Lower lobe of right lung (tissue), 2 donors: Measurements from ENCODE around the gene TPMT. TPM values are rescaled to one million over a fixed set of nuclear protein-coding genes. Genes with fewer than 3 reads are reported as not detected.
"Not testable (repeated sequence)": the region's sequence is repeated elsewhere in the genome, so short reads cannot be mapped to it uniquely, and the experiment has no call there.

Experiments
- ATAC-seq, 2 donors: fragments of 200-7000 bp; cut with Tn5 transposase; one replicate each; pipeline ENCODE4 v1.9.1; 2020 to 2022; ENCODE audit warnings: mild to moderate bottlenecking in 2 of 2, moderate library complexity in 2 of 2
- DNase-seq: peaks from one replicate; pipeline ENCODE4 v3.0.0-alpha.2; 2020
- H3K27ac ChIP-seq: fragments of 200-600 bp; one replicate; pipeline ENCODE4 v1.8.0; 2022
- H3K27me3 ChIP-seq: fragments of 200-600 bp; one replicate; pipeline ENCODE4 v1.8.0; 2022; ENCODE audit warnings: low read depth
- H3K36me3 ChIP-seq: fragments of 200-600 bp; one replicate; pipeline ENCODE4 v1.8.0; 2022; ENCODE audit warnings: mild to moderate bottlenecking
- H3K4me1 ChIP-seq: fragments of 200-600 bp; one replicate; pipeline ENCODE4 v1.8.0; 2022
- H3K4me3 ChIP-seq: fragments of 200-600 bp; one replicate; pipeline ENCODE4 v1.8.0; 2022; ENCODE audit warnings: mild to moderate bottlenecking
- H3K9me3 ChIP-seq: fragments of 200-600 bp; one replicate; pipeline ENCODE4 v1.8.0; 2022
- intact Hi-C: fragments of 100-400 bp; cut with DNase I; formaldehyde crosslinking; loops from one replicate; pipeline ENCODE4 v1.11.0; 2022
- total RNA-seq: library from RNA; stranded (reverse); fragmentation: NEBNext Ultra II Directional; extraction: Animal tissue kit (Norgen Biotek cat#: 25700); gene quantifications from one replicate; pipeline ENCODE4 v1.2.1, GENCODE V29; 2021
- TF ChIP-seq, protein P1 (sequence below): fragments of 200-600 bp; IDR thresholded peaks from one replicate; pipeline ENCODE4 v1.8.0; 2022; ENCODE audit warnings: antibody characterized with exemption, mild to moderate bottlenecking
- donor health status: DM: no; HTN: yes; CAD: no; lungs with severe emphysema.

The TPMT gene
- total RNA-seq, 1 donor from 2014 or later, result 14.0 TPM

- Histone ChIP-seq H3K9me3 (no peaks in the 10 kb centered on the region), H3K27ac (peak overlapping the region; percentile 15), H3K36me3 (peaks cover 6% of the 10 kb centered on the region), H3K4me1 (no peaks in the 10 kb centered on the region), H3K27me3 (no peaks in the 10 kb centered on the region), H3K4me3 (no peak overlapping the region)
- ATAC-seq (peak; percentile 66 to 74), DNase-seq (peak; percentile 57)
- intact Hi-C loops, result no loop called here
- TF ChIP-seq, protein P1, sequence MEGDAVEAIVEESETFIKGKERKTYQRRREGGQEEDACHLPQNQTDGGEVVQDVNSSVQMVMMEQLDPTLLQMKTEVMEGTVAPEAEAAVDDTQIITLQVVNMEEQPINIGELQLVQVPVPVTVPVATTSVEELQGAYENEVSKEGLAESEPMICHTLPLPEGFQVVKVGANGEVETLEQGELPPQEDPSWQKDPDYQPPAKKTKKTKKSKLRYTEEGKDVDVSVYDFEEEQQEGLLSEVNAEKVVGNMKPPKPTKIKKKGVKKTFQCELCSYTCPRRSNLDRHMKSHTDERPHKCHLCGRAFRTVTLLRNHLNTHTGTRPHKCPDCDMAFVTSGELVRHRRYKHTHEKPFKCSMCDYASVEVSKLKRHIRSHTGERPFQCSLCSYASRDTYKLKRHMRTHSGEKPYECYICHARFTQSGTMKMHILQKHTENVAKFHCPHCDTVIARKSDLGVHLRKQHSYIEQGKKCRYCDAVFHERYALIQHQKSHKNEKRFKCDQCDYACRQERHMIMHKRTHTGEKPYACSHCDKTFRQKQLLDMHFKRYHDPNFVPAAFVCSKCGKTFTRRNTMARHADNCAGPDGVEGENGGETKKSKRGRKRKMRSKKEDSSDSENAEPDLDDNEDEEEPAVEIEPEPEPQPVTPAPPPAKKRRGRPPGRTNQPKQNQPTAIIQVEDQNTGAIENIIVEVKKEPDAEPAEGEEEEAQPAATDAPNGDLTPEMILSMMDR, result no peak
Measured at GRCh38 chr6:18179770-18180356, 25.0 kb upstream of the TPMT start.

GRCh38 chr6:18178960-18179615 is 24.2 kb upstream of the TPMT start:
- Histone ChIP-seq H3K36me3 (peaks cover 6% of the 10 kb centered on the region), H3K9me3 (no peaks in the 10 kb centered on the region), H3K27ac (peak overlapping the region; percentile 15), H3K27me3 (no peaks in the 10 kb centered on the region), H3K4me1 (no peaks in the 10 kb centered on the region), H3K4me3 (no peak overlapping the region)
- ATAC-seq (no peak), DNase-seq (no peak)
- intact Hi-C loops, result no loop called here
- TF ChIP-seq, protein P1, result no peak

DNA sequence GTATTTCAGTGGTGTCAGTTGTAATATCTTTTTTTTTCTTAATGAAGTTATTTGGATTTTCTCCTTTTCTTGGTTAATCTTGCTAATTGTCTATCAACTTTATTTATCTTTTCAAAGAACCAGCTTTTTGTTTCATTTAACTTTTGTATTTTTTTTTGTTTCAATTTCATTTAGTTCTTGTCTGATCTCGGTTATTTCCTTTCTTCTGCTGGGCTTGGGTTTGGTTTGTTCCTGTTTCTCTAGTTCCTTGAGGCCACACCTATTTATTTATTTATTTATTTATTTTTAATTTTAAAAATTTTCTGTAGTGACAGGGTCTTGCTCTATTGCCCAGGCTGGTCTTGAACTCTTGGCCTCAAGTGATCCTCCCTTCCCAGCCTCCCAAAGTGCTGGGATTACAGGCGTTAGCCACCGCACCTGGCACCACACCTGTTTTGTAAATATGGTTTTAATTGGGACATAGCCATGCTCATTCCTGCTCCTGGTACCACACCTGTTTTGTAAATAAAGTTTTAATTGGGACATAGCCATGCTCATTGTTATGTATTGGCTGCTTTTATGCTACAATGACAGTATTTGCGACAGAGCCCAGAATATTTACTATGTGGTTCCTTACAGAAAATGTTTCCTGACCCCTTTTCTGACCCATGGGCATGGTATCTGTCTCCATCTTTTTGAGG is 22.5 kb upstream of the TPMT start:
- peaks cover 10% of the 10 kb centered on the region for H3K36me3 ChIP-seq
- H3K9me3 ChIP-seq, result no peaks in the 10 kb centered on the region
- intact Hi-C loops, result no loop called here
- no peak overlapping the region for H3K27ac ChIP-seq
- no peaks in the 10 kb centered on the region for H3K4me1 ChIP-seq
- TF ChIP-seq, protein P1, result no peak
- ATAC-seq (no peak), DNase-seq (no peak)
- H3K27me3 ChIP-seq, result no peaks in the 10 kb centered on the region
- no peak overlapping the region for H3K4me3 ChIP-seq

DNA sequence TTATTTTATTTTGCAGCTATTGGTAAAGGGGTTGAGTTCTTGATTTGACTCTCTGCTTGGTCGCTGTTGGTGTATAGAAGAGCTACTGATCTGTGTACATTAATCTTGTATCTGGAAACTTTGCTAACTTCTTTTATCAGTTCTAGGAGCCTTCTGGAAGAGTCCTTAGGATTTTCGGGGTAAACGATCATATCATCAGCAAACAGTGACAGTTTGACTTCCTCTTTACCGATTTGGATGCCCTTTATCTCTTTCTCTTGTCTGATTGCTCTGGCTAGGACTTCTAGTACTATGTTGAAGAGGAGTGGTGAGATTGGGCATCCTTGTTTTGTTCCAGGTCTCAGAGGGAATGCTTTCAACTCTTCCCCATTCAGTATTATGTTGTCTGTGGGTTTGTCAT is 21.3 kb upstream of the TPMT start:
- DNase-seq, H3K27ac ChIP-seq, H3K27me3 ChIP-seq, H3K9me3 ChIP-seq, H3K4me1 ChIP-seq, intact Hi-C loops, ATAC-seq, H3K4me3 ChIP-seq: not testable (repeated sequence)
- peaks cover 21% of the 10 kb centered on the region for H3K36me3 ChIP-seq

DNA sequence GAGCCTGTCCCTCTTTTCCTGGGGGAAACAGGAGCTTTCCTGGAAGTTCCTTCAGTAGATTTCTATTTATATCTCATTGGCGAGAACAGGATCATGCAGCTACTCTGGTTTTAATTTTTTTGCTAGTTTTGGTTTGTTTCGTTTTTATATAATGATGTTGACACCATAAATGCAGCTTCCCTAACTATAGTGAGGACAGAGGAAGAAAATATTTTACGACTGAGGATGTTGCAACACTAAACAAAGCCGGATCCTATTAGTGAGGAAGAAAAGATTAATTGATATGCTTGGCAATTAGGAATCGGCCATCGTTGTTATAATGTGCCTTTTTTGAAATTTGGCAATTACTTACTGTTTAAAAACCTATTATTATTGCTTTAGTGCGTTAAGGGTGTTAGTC is 17.0 kb upstream of the TPMT start:
- TF ChIP-seq, protein P1, result no peak
- Histone ChIP-seq H3K4me3 (no peak overlapping the region), H3K4me1 (no peaks in the 10 kb centered on the region), H3K27ac (peak overlapping the region; percentile 37), H3K27me3 (no peaks in the 10 kb centered on the region), H3K9me3 (peaks cover 3% of the 10 kb centered on the region), H3K36me3 (peaks cover 56% of the 10 kb centered on the region)
- intact Hi-C loops, result no loop called here
- ATAC-seq (peak in 1 of 2 donors; percentile 35), DNase-seq (no peak)

DNA sequence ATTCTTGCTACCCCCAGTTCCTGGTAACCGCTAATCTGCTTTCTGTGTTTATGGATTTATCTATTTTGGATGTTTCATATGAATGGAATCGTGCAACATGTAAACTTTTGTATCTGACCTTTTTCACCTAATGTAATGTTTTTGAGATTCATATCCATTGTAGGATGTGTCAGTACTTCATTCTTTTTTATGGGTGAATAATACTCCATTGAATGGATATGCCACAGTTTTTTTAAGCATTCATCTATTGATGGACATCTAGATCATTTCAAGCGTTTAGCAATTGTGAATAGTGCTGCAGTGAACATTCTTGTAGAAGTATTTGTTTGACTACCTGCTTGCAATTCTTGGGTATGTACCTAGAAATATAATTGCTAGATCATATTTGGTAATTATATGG is 13.4 kb upstream of the TPMT start:
- TF ChIP-seq, protein P1, result no peak
- Histone ChIP-seq H3K9me3 (peaks cover 3% of the 10 kb centered on the region), H3K4me3 (no peak overlapping the region), H3K27ac (no peak overlapping the region), H3K27me3 (no peaks in the 10 kb centered on the region), H3K36me3 (peaks cover 81% of the 10 kb centered on the region), H3K4me1 (no peaks in the 10 kb centered on the region)
- DNase-seq (no peak), ATAC-seq (no peak)
- intact Hi-C loops, result no loop called here
